Measurements from ENCODE around the gene MIA.

DNA sequence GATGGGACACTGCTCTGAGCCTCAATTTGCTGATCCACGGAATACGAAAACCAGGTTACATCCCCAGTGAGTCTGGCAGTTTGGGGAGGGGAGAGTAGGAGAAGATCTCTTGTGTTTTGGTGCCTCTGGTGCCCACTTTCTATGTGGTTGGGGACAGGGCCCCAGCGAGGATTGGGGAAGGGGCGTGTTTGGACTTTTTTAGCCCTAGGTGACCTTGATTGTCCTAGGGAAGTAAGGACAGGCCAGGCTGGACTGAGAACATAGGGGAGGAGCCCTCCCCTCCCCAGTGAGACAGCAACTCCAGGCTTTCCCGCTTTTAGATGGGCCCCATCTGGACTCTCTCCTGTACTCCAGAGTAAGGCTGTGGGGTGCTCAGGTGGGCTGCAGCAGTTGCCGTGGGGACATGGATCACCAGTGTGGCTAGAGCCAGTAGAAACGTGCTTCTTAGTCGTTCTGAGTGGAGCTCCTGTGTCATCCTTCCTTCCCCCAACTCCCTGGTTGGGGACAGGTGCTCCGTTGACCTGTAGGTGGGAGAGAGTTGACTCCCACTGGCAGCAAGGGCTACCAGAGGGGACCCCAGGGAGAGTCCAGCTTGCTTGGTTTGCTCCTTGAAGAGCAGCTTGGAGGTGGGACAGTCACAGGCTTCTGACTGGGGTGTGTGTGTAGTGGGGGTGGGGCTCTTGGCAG is 28.0 kb downstream of the MIA start:
- TF ChIP-seq MAX (IDR thresholded peaks at IDR 0.05), result no peak
- TF ChIP-seq CBX8 (IDR thresholded peaks at IDR 0.05; ENCODE audit: borderline replicate concordance, low read depth, low read length), result no peak
- TF ChIP-seq, protein P1, sequence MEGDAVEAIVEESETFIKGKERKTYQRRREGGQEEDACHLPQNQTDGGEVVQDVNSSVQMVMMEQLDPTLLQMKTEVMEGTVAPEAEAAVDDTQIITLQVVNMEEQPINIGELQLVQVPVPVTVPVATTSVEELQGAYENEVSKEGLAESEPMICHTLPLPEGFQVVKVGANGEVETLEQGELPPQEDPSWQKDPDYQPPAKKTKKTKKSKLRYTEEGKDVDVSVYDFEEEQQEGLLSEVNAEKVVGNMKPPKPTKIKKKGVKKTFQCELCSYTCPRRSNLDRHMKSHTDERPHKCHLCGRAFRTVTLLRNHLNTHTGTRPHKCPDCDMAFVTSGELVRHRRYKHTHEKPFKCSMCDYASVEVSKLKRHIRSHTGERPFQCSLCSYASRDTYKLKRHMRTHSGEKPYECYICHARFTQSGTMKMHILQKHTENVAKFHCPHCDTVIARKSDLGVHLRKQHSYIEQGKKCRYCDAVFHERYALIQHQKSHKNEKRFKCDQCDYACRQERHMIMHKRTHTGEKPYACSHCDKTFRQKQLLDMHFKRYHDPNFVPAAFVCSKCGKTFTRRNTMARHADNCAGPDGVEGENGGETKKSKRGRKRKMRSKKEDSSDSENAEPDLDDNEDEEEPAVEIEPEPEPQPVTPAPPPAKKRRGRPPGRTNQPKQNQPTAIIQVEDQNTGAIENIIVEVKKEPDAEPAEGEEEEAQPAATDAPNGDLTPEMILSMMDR (IDR thresholded peaks at IDR 0.05; ENCODE audit: control extremely low read depth in 1 of 3, insufficient read depth in 1 of 3, low read depth in 1 of 3, low read length in 3 of 3), result no peak
- TF ChIP-seq POLR2A (IDR thresholded peaks at IDR 0.05; ENCODE audit: control extremely low read depth in 1 of 2, low read depth in 2 of 2, low read length in 2 of 2), result no peak
- no peak for TF ChIP-seq EP300 (IDR thresholded peaks at IDR 0.05; ENCODE audit: borderline replicate concordance in 1 of 2, low read depth in 2 of 2, low read length in 2 of 2)
- TF ChIP-seq EGR1 (IDR thresholded peaks at IDR 0.05; ENCODE audit: borderline replicate concordance, low read depth, low read length), result no peak
- TF ChIP-seq JUN (IDR thresholded peaks at IDR 0.05; ENCODE audit: low read depth, low read length), result no peak

Data from H1 (cell line).